ENCODE results near the gene STK39.

STK39 gene

GRCh38 chr2:168255103-168255502 lies 7.7 kb upstream of the STK39 start:
- Histone ChIP-seq H3K79me2 (ENCODE audit: insufficient read depth, low read depth) (no peaks in the 10 kb centered on the region), H3K4me3 (IDR thresholded peaks at IDR 0.05; ENCODE audit: insufficient read depth, low read depth, low read length) (no peak overlapping the region), H3K4me2 (no peak overlapping the region), H2AFZ (ENCODE audit: low read depth) (no peak overlapping the region), H3K9ac (no peak overlapping the region), H3K36me3 (ENCODE audit: insufficient read depth) (no peaks in the 10 kb centered on the region), H3K27me3 (ENCODE audit: insufficient read depth, low read depth) (no peaks in the 10 kb centered on the region), H4K20me1 (ENCODE audit: insufficient read depth) (no peaks in the 10 kb centered on the region), H3K4me1 (ENCODE audit: low read depth, poor library complexity, severe bottlenecking) (no peaks in the 10 kb centered on the region), H3K27ac (no peak overlapping the region)
- TF ChIP-seq CTCF (conservative IDR thresholded peaks at IDR 0.05; ENCODE audit: low read depth, low read length) = no peak

- TF ChIP-seq CTCF (conservative IDR thresholded peaks at IDR 0.05; ENCODE audit: low read depth, low read length) = no peak
- Histone ChIP-seq H3K79me2 (ENCODE audit: insufficient read depth, low read depth) (no peaks in the 10 kb centered on the region), H3K4me2 (no peak overlapping the region), H3K9ac (no peak overlapping the region), H4K20me1 (ENCODE audit: insufficient read depth) (no peaks in the 10 kb centered on the region), H3K27ac (no peak overlapping the region), H3K36me3 (ENCODE audit: insufficient read depth) (no peaks in the 10 kb centered on the region), H3K4me1 (ENCODE audit: low read depth, poor library complexity, severe bottlenecking) (no peaks in the 10 kb centered on the region), H2AFZ (ENCODE audit: low read depth) (no peak overlapping the region), H3K4me3 (IDR thresholded peaks at IDR 0.05; ENCODE audit: insufficient read depth, low read depth, low read length) (no peak overlapping the region), H3K27me3 (ENCODE audit: insufficient read depth, low read depth) (no peaks in the 10 kb centered on the region)
Observed at GRCh38 chr2:168254158-168254935, 7.0 kb upstream of the STK39 start.

GRCh38 chr2:168253379-168253778 lies 6.0 kb upstream of the STK39 start:
- Histone ChIP-seq H3K27ac (no peak overlapping the region), H3K9ac (no peak overlapping the region), H3K79me2 (ENCODE audit: insufficient read depth, low read depth) (no peaks in the 10 kb centered on the region), H3K27me3 (ENCODE audit: insufficient read depth, low read depth) (no peaks in the 10 kb centered on the region), H3K4me1 (ENCODE audit: low read depth, poor library complexity, severe bottlenecking) (peaks cover 4% of the 10 kb centered on the region), H3K4me2 (no peak overlapping the region), H4K20me1 (ENCODE audit: insufficient read depth) (no peaks in the 10 kb centered on the region), H2AFZ (ENCODE audit: low read depth) (no peak overlapping the region), H3K4me3 (IDR thresholded peaks at IDR 0.05; ENCODE audit: insufficient read depth, low read depth, low read length) (no peak overlapping the region), H3K36me3 (ENCODE audit: insufficient read depth) (no peaks in the 10 kb centered on the region)
- TF ChIP-seq CTCF (conservative IDR thresholded peaks at IDR 0.05; ENCODE audit: low read depth, low read length) = no peak

DNA sequence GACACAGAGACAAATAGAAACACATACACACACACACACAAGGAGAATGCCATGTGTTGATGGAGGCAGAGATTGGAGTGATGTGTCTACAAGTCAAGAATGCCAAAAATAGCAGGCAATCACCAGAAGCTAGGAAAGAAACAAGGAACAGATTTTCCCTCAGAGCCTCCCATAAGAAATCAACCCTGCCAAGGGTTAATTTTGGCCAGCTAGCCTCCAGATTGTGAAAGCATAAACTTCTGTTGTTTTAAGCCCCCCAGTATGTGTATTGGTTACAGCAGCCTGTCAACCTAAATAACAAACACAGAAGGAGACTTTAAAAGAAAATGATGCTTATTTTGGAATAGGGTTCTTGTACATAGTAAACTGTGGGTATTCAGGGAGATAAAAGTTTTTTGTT lies 5.6 kb upstream of the STK39 start:
- no peak overlapping the region for H3K27ac ChIP-seq
- no peaks in the 10 kb centered on the region for H4K20me1 ChIP-seq (ENCODE audit: insufficient read depth)
- no peak for TF ChIP-seq CTCF (conservative IDR thresholded peaks at IDR 0.05; ENCODE audit: low read depth, low read length)
- no peak overlapping the region for H3K4me3 ChIP-seq (IDR thresholded peaks at IDR 0.05; ENCODE audit: insufficient read depth, low read depth, low read length)
- no peak overlapping the region for H3K9ac ChIP-seq
- H3K79me2 ChIP-seq (ENCODE audit: insufficient read depth, low read depth) = no peaks in the 10 kb centered on the region
- H3K4me2 ChIP-seq = no peak overlapping the region
- no peak overlapping the region for H2AFZ ChIP-seq (ENCODE audit: low read depth)
- H3K27me3 ChIP-seq (ENCODE audit: insufficient read depth, low read depth) = no peaks in the 10 kb centered on the region
- peaks cover 6% of the 10 kb centered on the region for H3K4me1 ChIP-seq (ENCODE audit: low read depth, poor library complexity, severe bottlenecking)
- no peaks in the 10 kb centered on the region for H3K36me3 ChIP-seq (ENCODE audit: insufficient read depth)

All from KMS-11 (cell line).